GM12864 (cell line): ENCODE results near the gene CEBPZOS.
"Not testable (repeated sequence)": the region's sequence is repeated elsewhere in the genome, so short reads cannot be mapped to it uniquely, and the experiment has no call there.

Experiments
- DNase-seq: peaks from one replicate; pipeline ENCODE4 v3.0.0-alpha.2; 2011; ENCODE audit warnings: low read depth
- H3K4me3 ChIP-seq: 2 replicates; pipeline ENCODE4 v1.5.1; 2011; ENCODE audit warnings: mild to moderate bottlenecking, low read depth, low read length, control low read depth
- CTCF ChIP-seq: IDR thresholded peaks from 2 replicates; pipeline ENCODE4 v1.5.1; 2011; ENCODE audit warnings: low read depth, mild to moderate bottlenecking, moderate library complexity, low read length, control low read depth, inconsistent platforms; ENCODE audit errors: missing control alignments

The CEBPZOS gene

GRCh38 chr2:37191253-37191652 is 5.0 kb upstream of the CEBPZOS start:
- H3K4me3 ChIP-seq: no peak overlapping the region
- TF ChIP-seq CTCF: no peak
- DNase-seq: no peak

GRCh38 chr2:37191747-37192146 is 4.5 kb upstream of the CEBPZOS start:
- no peak for TF ChIP-seq CTCF

GRCh38 chr2:37192551-37192950 is 3.7 kb upstream of the CEBPZOS start:
- H3K4me3 ChIP-seq: no peak overlapping the region
- TF ChIP-seq CTCF: no peak
- no peak for DNase-seq

More at GRCh38 chr2:37191747-37192146, 4.5 kb upstream of the CEBPZOS start:
- H3K4me3 ChIP-seq: no peak overlapping the region
- no peak for DNase-seq

GRCh38 chr2:37195862-37196319 is 405 bp upstream of the CEBPZOS start:
- not testable (repeated sequence) for DNase-seq
- H3K4me3 ChIP-seq: peak overlapping the region; percentile 77

GRCh38 chr2:37198681-37199065 is 2.4 kb downstream of the CEBPZOS start:
- no peak overlapping the region for H3K4me3 ChIP-seq
- no peak for TF ChIP-seq CTCF

DNA sequence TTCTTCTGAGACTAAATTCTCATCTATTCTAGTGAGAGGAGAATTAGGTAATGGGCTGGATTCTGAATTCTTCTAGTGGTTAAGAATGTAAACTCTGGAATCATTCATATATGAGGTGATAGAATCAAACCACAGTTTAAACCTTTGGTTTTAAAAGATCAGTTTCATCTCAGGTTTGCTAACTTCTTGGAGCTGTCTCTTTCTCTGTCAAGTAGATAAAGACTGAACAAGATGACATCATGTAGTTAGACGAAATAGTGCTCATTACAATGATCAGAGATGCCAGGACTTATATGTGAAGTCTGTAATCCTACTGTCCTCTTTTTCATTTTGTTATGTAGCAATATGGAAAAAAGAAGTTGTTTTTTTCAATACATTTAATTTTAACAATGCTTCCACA is 4.9 kb downstream of the CEBPZOS start:
- H3K4me3 ChIP-seq: no peak overlapping the region
- no peak for TF ChIP-seq CTCF
- DNase-seq: no peak

More at GRCh38 chr2:37198681-37199065, 2.4 kb downstream of the CEBPZOS start:
- DNase-seq: no peak

DNA sequence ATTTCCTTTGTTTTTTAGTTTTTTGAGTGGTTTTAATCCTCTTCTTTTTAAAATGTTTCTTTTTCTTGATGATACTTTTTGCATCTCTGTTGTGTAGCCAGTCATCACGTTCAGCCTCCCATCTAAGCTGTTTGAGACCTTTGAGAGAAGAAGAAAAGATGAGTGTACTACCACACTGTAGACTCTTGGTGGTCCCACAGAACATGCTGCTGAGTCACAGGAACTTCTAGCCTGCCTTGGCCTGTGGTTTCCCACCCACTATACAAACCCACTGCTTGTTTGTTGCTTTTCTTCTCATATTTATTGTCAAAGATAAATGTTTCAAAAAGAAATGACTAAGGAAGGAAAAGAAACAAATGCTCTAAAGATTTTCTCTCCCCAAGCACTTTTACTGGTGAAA is 5.5 kb downstream of the CEBPZOS start:
- no peak for TF ChIP-seq CTCF
- no peak overlapping the region for H3K4me3 ChIP-seq
- no peak for DNase-seq
